ENCODE data around the gene INHBA. TPM values are rescaled to one million over a fixed set of nuclear protein-coding genes. Genes with fewer than 3 reads are reported as not detected.
A peak's percentile ranks its signal among the peaks of the same experiment; 100 is the strongest.

INHBA gene
- total RNA-seq, 1 experiment from 2014 or later = 0.56 TPM

- no peak for DNase-seq
Observed at GRCh38 chr7:41725013-41725412, 22.1 kb upstream of the INHBA start.

DNA sequence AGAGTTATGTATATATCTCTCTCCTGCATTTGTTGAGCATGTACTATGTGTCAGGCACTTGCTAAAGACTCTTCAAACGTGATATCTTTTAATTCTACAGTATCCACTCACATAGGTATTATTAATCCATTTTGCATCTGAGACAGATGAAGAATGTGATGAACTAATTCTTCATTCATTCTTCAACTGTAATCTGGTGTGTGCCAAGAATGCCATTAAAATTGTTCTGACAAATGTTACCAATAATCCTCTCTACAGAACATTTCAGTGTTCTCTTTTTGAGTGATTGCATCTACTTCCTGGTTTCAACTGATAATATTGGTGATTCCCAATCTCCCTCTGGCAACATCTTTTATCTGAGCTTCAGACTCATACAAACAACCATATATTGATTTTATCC is 18.0 kb upstream of the INHBA start:
- Histone ChIP-seq H3K36me3 (no peaks in the 10 kb centered on the region), H3K9me3 (peaks cover 6% of the 10 kb centered on the region), H3K4me3 (no peak overlapping the region), H3K27me3 (no peaks in the 10 kb centered on the region)
- DNase-seq = no peak

More at GRCh38 chr7:41725013-41725412, 22.1 kb upstream of the INHBA start:
- Histone ChIP-seq H3K27me3 (no peaks in the 10 kb centered on the region), H3K36me3 (no peaks in the 10 kb centered on the region), H3K9me3 (peaks cover 6% of the 10 kb centered on the region), H3K4me3 (no peak overlapping the region)

- Histone ChIP-seq H3K9me3 (peaks cover 6% of the 10 kb centered on the region), H3K4me3 (no peak overlapping the region), H3K36me3 (no peaks in the 10 kb centered on the region), H3K27me3 (no peaks in the 10 kb centered on the region)
- no peak for DNase-seq
Observed at GRCh38 chr7:41720046-41720445, 17.2 kb upstream of the INHBA start.

- H3K36me3 ChIP-seq = no peaks in the 10 kb centered on the region
- DNase-seq = no peak
- H3K27me3 ChIP-seq = no peaks in the 10 kb centered on the region
- H3K9me3 ChIP-seq = peaks cover under 1% of the 10 kb centered on the region; the same call in 1 of the 2 replicates
- no peak overlapping the region for H3K4me3 ChIP-seq
Observed at GRCh38 chr7:41716691-41717090, 13.8 kb upstream of the INHBA start.

- no peaks in the 10 kb centered on the region for H3K36me3 ChIP-seq
- no peaks in the 10 kb centered on the region for H3K27me3 ChIP-seq
- no peak overlapping the region for H3K4me3 ChIP-seq
- H3K9me3 ChIP-seq = no peaks in the 10 kb centered on the region
- no peak for DNase-seq
Observed at GRCh38 chr7:41715000-41715399, 12.1 kb upstream of the INHBA start.

GRCh38 chr7:41711283-41712064 is 8.6 kb upstream of the INHBA start:
- no peaks in the 10 kb centered on the region for H3K9me3 ChIP-seq
- H3K36me3 ChIP-seq = no peaks in the 10 kb centered on the region
- H3K4me3 ChIP-seq = no peak overlapping the region
- no peak for DNase-seq
- no peaks in the 10 kb centered on the region for H3K27me3 ChIP-seq

DNA sequence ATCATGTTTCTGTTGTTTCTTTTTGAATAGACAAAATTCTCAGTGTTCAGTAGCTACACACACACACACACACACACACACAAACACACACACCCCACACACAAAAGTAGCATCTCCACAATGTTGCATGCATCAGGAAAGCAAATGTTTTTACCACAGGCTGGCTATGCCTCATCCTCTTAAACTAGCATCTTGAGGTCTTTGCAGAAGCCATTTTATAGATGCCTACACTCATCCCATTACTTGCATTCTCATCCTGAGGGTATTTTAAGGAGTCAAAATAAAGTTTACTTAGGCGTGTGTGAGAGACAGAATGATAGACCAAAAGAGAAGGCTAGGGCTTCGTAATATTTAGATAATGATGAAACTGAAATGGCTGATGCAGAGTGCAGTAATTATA is 7.9 kb upstream of the INHBA start:
- no peak for DNase-seq
- no peak overlapping the region for H3K4me3 ChIP-seq
- H3K36me3 ChIP-seq = no peaks in the 10 kb centered on the region
- H3K9me3 ChIP-seq = no peaks in the 10 kb centered on the region
- no peaks in the 10 kb centered on the region for H3K27me3 ChIP-seq

DNA sequence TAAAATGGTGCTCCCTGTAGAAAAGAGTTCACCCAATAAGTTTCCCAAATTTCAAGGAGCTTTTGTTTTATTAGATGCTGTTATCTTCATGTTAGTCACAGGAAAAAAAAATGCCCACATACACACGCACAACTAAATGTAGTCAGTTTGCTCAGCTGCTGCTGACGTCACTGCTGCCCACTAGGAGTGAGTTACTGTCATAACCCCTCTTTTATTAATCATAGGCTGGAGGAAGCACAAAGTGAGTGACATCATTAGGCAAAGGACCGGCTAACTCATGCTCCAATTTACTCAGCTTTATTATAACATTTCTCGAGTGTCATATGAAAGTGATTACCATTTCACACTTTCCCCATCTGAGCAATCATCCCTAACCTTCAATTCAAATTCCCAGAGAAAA is 6.7 kb upstream of the INHBA start:
- no peaks in the 10 kb centered on the region for H3K27me3 ChIP-seq
- no peaks in the 10 kb centered on the region for H3K36me3 ChIP-seq
- peak; percentile 68 for DNase-seq
- no peak overlapping the region for H3K4me3 ChIP-seq
- no peaks in the 10 kb centered on the region for H3K9me3 ChIP-seq

GRCh38 chr7:41708581-41709358 is 5.9 kb upstream of the INHBA start:
- Histone ChIP-seq H3K9me3 (no peaks in the 10 kb centered on the region), H3K27me3 (no peaks in the 10 kb centered on the region), H3K36me3 (no peaks in the 10 kb centered on the region), H3K4me3 (no peak overlapping the region)
- DNase-seq = no peak

- Histone ChIP-seq H3K36me3 (no peaks in the 10 kb centered on the region), H3K4me3 (no peak overlapping the region), H3K27me3 (no peaks in the 10 kb centered on the region), H3K9me3 (no peaks in the 10 kb centered on the region)
- no peak for DNase-seq
Observed at GRCh38 chr7:41706228-41706930, 3.5 kb upstream of the INHBA start.

DNA sequence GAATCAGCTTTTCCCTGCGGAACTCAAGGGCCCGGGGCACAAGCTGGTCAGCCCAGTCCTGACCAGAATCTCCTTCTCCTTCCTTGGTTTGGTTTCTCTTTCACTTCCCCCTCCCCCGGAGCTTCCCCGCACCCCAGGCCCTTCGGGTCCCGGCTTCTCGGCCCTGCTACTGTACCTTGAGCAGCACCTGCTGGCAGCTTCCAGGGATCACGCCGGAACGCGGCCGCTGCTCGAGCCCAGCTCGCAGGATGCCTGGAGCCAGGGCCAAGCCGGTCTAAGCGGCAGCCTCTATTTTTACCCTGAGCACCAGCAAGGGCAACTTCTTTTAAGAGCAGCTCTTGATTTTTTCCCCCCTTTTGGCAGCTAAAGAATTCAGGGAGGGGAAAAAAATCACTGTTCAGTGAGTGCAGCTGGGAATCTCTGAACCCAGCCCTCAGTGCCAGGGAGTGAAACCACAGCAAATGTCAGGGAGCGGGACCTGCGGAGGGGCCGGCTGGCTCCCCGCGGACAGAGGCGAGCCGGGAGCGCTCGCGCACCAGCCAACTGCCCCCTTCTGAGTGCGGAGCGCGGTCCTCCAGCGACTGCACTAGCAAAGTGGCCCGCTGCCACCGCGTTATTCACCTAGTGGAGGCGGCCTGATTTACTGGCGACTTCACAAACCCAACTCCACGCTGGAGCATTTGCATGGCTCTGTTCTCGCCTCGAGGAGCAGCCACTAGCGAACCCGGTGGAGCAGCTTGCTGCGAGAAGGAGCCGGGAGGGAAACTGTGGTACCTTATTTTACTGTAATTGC is 2.4 kb upstream of the INHBA start:
- DNase-seq = peak; percentile 84
- no peaks in the 10 kb centered on the region for H3K27me3 ChIP-seq
- no peaks in the 10 kb centered on the region for H3K36me3 ChIP-seq
- H3K4me3 ChIP-seq = peak overlapping the region; percentile 42
- H3K9me3 ChIP-seq = no peaks in the 10 kb centered on the region

DNA sequence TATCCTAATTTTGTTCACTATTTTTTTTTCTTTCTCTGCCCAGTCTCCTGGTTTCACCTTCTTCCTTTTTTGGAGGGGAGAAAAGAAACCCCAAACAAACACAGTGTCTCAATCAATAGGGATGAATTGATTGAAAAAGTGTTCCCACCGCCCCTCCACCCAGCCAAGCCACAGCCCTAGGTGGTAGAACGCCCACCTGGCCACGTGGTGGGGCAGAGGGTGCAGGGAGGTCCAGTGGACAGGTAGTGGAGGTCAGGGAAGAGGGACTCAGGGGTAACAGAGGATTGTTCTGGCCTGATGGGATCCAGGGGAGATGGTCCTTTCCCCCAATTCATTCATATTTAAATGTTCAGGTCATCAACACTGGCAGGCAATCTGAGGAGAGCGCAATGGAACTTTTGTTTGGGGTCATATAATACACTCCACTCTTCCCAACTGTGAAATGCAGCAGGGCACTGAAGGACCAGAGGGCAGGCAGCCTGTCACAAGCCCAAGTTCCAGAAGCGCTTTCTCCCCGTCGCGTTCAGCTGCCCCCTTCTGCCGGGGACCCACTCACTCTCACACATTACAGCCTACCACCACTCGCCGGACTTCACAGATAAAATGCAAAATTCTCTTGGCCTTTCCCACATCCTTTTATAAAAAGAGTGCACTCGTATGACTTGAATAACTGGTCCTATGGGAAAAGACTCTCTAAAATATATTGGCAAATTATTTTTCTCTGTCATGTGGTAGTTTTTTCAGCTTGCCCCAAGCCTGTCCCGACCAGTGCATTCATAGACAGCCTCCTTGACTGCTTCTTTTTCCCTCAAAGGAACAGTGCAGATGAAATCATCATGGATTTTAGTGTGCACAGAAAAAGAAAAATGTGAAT is 1.6 kb downstream of the INHBA start:
- Histone ChIP-seq H3K27me3 (no peaks in the 10 kb centered on the region), H3K36me3 (no peaks in the 10 kb centered on the region), H3K9me3 (no peaks in the 10 kb centered on the region), H3K4me3 (no peak overlapping the region)
- no peak for DNase-seq

GRCh38 chr7:41700044-41700471 is 2.8 kb downstream of the INHBA start:
- no peak for DNase-seq
- Histone ChIP-seq H3K4me3 (no peak overlapping the region), H3K9me3 (no peaks in the 10 kb centered on the region)

GRCh38 chr7:41699516-41699915 is 3.4 kb downstream of the INHBA start:
- Histone ChIP-seq H3K4me3 (no peak overlapping the region), H3K27me3 (no peaks in the 10 kb centered on the region), H3K9me3 (no peaks in the 10 kb centered on the region), H3K36me3 (no peaks in the 10 kb centered on the region)
- no peak for DNase-seq

More at GRCh38 chr7:41700044-41700471, 2.8 kb downstream of the INHBA start:
- Histone ChIP-seq H3K27me3 (no peaks in the 10 kb centered on the region), H3K36me3 (no peaks in the 10 kb centered on the region)

GRCh38 chr7:41698726-41699125 is 4.2 kb downstream of the INHBA start:
- Histone ChIP-seq H3K27me3 (no peaks in the 10 kb centered on the region), H3K36me3 (no peaks in the 10 kb centered on the region), H3K9me3 (no peaks in the 10 kb centered on the region), H3K4me3 (no peak overlapping the region)
- peak; percentile 63 for DNase-seq

- no peak overlapping the region for H3K4me3 ChIP-seq
- no peak for DNase-seq
- no peaks in the 10 kb centered on the region for H3K36me3 ChIP-seq
- H3K27me3 ChIP-seq = no peaks in the 10 kb centered on the region
- H3K9me3 ChIP-seq = no peaks in the 10 kb centered on the region
Observed at GRCh38 chr7:41698114-41698513, 4.8 kb downstream of the INHBA start.
